GM19455 (cell line): ENCODE measurements around the gene MTHFD2L.
"Not testable (repeated sequence)": the region's sequence is repeated elsewhere in the genome, so short reads cannot be mapped to it uniquely, and the experiment has no call there.

Source experiments
- ATAC-seq: cut with Tn5 transposase; IDR thresholded peaks from one replicate; pipeline ENCODE4 v1.9.1; 2021; ENCODE audit not compliant: unreplicated experiment

MTHFD2L gene

GRCh38 chr4:74132188-74132587, 25.7 kb upstream of the MTHFD2L start:
- ATAC-seq, result not testable (repeated sequence)

GRCh38 chr4:74132944-74133343, 25.0 kb upstream of the MTHFD2L start:
- no peak for ATAC-seq

GRCh38 chr4:74133786-74134499, 24.0 kb upstream of the MTHFD2L start:
- ATAC-seq, result peak; percentile 92

GRCh38 chr4:74134500-74134852, 23.4 kb upstream of the MTHFD2L start:
- ATAC-seq, result no peak

- ATAC-seq, result no peak
Observed at GRCh38 chr4:74146581-74147129, 11.3 kb upstream of the MTHFD2L start.

GRCh38 chr4:74148205-74148604, 9.7 kb upstream of the MTHFD2L start:
- no peak for ATAC-seq

GRCh38 chr4:74152836-74153235, 5.1 kb upstream of the MTHFD2L start:
- no peak for ATAC-seq

GRCh38 chr4:74156521-74156920, 1.4 kb upstream of the MTHFD2L start:
- no peak for ATAC-seq

GRCh38 chr4:74157154-74157553, 764 bp upstream of the MTHFD2L start:
- no peak for ATAC-seq

- ATAC-seq, result no peak
Observed at GRCh38 chr4:74158466-74159142, 686 bp downstream of the MTHFD2L start.

GRCh38 chr4:74159143-74159709, 1.3 kb downstream of the MTHFD2L start:
- no peak for ATAC-seq

- ATAC-seq, result no peak
Observed at GRCh38 chr4:74161666-74162450, 3.9 kb downstream of the MTHFD2L start.

- ATAC-seq, result no peak
Observed at GRCh38 chr4:74166135-74166534, 8.2 kb downstream of the MTHFD2L start.

- ATAC-seq, result no peak
Observed at GRCh38 chr4:74166818-74167217, 8.9 kb downstream of the MTHFD2L start.

GRCh38 chr4:74167585-74167984, 9.7 kb downstream of the MTHFD2L start:
- ATAC-seq, result no peak

GRCh38 chr4:74168841-74169240, 10.9 kb downstream of the MTHFD2L start:
- no peak for ATAC-seq

- ATAC-seq, result no peak
Observed at GRCh38 chr4:74173321-74173720, 15.4 kb downstream of the MTHFD2L start.

GRCh38 chr4:74174421-74174820, 16.5 kb downstream of the MTHFD2L start:
- no peak for ATAC-seq

GRCh38 chr4:74174941-74175340, 17.0 kb downstream of the MTHFD2L start:
- ATAC-seq, result no peak

- ATAC-seq, result no peak
Observed at GRCh38 chr4:74175379-74175778, 17.5 kb downstream of the MTHFD2L start.

GRCh38 chr4:74178798-74179197, 20.9 kb downstream of the MTHFD2L start:
- ATAC-seq, result no peak
